OCI-LY3 (cell line): Measurements from ENCODE around the gene CTPS2.

Experiments used
- EZH2phosphoT487 ChIP-seq: fragments of 200-600 bp; shearing (Covaris generic); IDR thresholded peaks from 2 replicates; pipeline ENCODE4 v1.6.1; 2018; ENCODE audit warnings: antibody characterized with exemption, mixed run types, low read depth
- TF ChIP-seq, protein P1 (sequence below): fragments of 200-600, 300-600 bp; sonication (generic); IDR thresholded peaks from 2 replicates; pipeline ENCODE4 v1.5.1; 2014; ENCODE audit warnings: antibody characterized with exemption, low read length, low read depth

DNA sequence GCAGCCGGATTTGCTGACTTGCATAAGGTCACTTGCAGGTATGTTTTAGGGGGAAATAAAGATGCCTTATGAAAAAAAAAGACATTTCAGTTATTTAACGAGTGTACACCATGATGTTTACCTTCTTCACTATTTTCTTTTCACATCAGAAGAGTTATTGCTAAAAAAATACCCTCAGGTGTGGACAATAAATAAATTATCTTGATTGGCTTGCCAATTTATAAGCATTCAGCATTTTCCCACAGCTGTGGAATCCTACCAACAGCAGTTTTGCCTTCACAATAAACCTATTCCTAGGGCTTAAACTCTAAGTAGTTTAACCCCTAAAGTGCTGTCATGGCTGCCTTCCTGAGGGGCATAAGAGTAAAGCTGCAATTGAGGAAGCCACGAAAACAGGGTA, 145.9 kb downstream of the CTPS2 start:
- TF ChIP-seq, protein P1, sequence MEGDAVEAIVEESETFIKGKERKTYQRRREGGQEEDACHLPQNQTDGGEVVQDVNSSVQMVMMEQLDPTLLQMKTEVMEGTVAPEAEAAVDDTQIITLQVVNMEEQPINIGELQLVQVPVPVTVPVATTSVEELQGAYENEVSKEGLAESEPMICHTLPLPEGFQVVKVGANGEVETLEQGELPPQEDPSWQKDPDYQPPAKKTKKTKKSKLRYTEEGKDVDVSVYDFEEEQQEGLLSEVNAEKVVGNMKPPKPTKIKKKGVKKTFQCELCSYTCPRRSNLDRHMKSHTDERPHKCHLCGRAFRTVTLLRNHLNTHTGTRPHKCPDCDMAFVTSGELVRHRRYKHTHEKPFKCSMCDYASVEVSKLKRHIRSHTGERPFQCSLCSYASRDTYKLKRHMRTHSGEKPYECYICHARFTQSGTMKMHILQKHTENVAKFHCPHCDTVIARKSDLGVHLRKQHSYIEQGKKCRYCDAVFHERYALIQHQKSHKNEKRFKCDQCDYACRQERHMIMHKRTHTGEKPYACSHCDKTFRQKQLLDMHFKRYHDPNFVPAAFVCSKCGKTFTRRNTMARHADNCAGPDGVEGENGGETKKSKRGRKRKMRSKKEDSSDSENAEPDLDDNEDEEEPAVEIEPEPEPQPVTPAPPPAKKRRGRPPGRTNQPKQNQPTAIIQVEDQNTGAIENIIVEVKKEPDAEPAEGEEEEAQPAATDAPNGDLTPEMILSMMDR: no peak
- TF ChIP-seq EZH2phosphoT487: no peak
